Activated T-cell treated with anti-CD3 and anti-CD28 coated beads for 48 hours (primary cell): ENCODE measurements around the gene GLRX5.
A peak's percentile ranks its signal among the peaks of the same experiment; 100 is the strongest.

Experiments used
- DNase-seq: peaks from one replicate; pipeline ENCODE4 v3.0.0-alpha.2; 2020; ENCODE audit warnings: low read depth

Gene GLRX5

GRCh38 chr14:95534299-95535225 is at the start of gene GLRX5:
Gene GLRX5 (plus strand): TSS chr14:95535050. CDS start chr14:95535090, 40 bp downstream.
- peak; percentile 95 for DNase-seq

- no peak for DNase-seq
Observed at GRCh38 chr14:95485222-95485819, 49.5 kb upstream of the GLRX5 start.

- DNase-seq, result no peak
Observed at GRCh38 chr14:95486875-95487668, 47.8 kb upstream of the GLRX5 start.

- no peak for DNase-seq
Observed at GRCh38 chr14:95487669-95488084, 47.2 kb upstream of the GLRX5 start.

GRCh38 chr14:95488376-95489213 is 46.3 kb upstream of the GLRX5 start:
- no peak for DNase-seq

- no peak for DNase-seq
Observed at GRCh38 chr14:95489214-95490137, 45.4 kb upstream of the GLRX5 start.

GRCh38 chr14:95490138-95490509 is 44.7 kb upstream of the GLRX5 start:
- no peak for DNase-seq

GRCh38 chr14:95490727-95491451 is 44.0 kb upstream of the GLRX5 start:
- DNase-seq, result no peak

- no peak for DNase-seq
Observed at GRCh38 chr14:95491936-95492608, 42.8 kb upstream of the GLRX5 start.

GRCh38 chr14:95493503-95493902 is 41.3 kb upstream of the GLRX5 start:
- DNase-seq, result no peak

GRCh38 chr14:95493976-95494375 is 40.9 kb upstream of the GLRX5 start:
- no peak for DNase-seq

- no peak for DNase-seq
Observed at GRCh38 chr14:95494456-95494855, 40.4 kb upstream of the GLRX5 start.

- no peak for DNase-seq
Observed at GRCh38 chr14:95495076-95495475, 39.8 kb upstream of the GLRX5 start.

GRCh38 chr14:95495538-95496025 is 39.3 kb upstream of the GLRX5 start:
- DNase-seq, result no peak

- DNase-seq, result no peak
Observed at GRCh38 chr14:95496111-95496681, 38.7 kb upstream of the GLRX5 start.

- DNase-seq, result no peak
Observed at GRCh38 chr14:95496690-95497259, 38.1 kb upstream of the GLRX5 start.

GRCh38 chr14:95497561-95498011 is 37.3 kb upstream of the GLRX5 start:
- DNase-seq, result no peak

- no peak for DNase-seq
Observed at GRCh38 chr14:95498622-95499353, 36.1 kb upstream of the GLRX5 start.
